8988T (cell line): Measurements from ENCODE around the gene ZKSCAN2.

Source experiments
- DNase-seq: peaks from one replicate; pipeline ENCODE4 v3.0.0; 2011

Gene ZKSCAN2

DNA sequence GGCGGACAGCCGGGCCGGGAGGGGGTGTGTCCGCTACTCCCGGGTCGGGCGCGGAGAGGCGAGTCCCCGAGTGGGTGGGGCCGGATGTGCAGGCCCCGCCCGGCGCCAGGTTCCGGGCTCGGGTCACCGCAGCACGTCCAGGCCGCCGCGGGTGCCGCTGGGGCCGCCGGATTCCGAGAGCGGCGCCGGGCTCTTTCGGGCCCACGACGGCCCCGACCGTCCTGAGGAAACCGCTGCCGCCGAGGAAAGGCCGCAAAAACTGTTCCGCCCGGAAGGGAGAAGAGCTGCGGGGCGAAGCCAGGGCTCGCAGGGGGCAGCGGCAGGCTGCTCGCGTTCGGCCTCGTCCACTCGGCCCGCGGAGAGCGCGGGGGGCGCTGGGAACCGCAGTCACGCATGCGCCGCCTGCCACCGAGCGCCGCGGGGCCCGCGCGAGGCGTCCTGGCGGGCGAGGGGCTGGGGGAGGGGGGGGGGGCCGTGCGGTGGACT is at the start of gene ZKSCAN2:
Gene ZKSCAN2, minus strand, starts transcription at position 376 of the 486 bp plus-strand sequence. CDS start 718 bp downstream, outside the sequence.
- DNase-seq = peak; percentile 69

DNA sequence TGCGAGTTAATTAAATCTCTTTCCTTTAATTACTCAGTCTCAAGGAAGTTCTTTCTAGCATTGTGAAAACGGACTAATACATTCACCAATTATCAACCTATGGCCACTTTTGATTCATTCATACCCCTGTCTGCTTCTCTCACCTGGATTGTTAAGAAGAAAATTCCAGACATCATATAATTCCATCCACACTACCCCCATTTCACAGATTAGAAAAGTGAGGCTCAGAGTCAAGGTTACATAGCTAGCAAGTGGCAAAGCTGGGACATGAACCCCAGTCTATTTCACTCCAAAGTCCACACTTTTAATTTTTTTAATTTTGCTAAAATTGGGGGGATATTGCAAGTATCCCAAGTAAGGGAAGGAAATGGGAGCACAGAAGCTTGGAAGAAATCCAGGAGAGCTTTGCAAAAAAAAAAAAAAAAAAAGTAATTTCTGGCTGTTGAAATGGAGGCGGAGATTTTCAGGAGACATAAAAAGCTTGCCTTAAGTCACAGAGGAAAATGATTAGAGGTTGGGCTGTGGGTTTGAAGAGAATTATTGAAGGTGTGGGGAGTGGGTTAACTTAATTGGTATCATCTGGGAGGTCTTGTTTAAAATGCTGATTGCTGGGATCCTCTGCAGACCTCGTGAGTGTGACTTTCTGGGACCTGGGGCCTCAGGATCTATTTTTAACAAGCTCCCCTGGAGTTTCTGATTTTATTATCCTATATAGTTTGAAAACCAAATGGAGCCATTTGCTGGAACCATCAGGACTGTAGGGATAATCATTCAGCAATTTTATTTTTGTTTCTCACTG is 42.3 kb upstream of the ZKSCAN2 start:
- DNase-seq = no peak

DNA sequence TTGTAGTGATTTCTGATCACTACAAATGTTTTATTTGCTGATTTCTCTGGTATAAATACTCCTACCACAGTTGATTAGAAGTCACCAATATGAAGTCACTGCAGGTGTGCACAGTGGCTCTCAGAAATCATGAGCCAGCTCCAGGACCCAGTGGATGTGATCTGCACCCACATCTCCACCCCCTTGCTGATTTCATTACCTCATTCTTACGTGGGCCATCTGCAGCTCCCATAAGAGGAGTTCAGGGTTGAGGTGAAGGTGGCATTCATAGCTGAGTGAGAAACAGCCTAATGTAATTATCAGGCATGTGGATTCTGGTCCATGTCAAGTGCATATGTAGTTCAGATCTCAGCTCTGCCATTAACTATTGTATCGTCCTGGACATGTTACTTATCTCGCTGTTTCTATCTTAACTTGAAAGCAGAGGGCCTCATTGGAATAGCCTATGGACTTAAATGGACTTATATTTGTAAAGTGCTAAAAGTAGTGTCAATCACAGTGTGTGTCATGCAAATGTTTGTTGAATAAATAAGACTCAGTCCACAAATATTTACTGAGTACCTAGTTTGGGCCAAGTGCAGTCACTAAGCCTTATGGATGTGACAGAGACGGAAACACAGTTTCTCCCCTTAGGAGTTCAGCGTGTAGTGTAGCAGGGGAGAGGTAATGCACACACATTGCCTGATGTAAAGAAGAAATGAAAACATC is 40.7 kb upstream of the ZKSCAN2 start:
- DNase-seq = no peak

DNA sequence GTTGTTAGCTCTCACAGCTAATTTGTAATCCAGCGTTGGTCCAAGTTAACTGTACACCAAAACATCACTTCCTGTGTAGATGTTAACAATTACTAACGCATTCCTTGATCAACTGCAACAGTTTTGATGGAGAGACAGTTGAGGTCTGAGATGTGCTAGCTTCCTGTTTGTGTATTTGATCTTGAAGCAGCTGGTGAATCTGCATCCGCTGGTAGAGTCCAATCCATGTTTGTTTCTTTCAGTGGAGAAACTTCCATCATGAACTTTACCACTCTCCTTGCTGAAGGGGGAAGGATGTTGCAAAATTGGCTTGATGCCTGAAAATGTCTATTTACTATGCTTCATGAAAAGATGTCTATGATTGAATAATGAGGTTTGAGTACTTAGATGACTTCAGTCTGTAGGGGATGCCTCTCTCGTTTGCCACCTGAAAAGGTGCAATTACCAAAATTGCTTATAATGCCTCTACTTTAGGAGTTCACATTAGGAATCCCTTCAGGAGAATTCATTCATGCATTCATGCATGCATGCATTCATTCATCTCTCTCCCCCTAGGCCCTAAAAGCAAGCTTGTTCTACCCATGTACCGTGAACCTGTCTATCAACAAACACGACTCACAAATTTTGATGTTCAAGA is 39.6 kb upstream of the ZKSCAN2 start:
- no peak for DNase-seq

DNA sequence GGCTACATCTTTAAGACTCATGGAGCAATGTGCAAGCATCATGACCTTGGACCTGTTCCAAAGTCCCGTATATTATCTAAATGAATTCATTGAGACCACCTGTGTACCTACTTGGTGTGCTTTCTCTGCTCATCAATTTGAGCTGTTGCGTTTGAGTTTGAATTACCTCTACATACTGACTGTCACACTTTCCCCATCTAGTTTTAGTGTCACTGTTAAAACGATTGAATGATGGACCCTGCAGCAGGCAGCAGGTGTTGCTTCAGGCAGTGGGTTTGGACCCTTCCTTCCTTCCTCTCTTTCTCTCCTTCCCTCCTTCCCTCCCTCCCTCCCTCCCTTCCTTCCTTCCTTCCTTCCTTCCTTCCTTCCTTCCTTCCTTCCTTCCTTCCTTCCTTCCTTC is 33.9 kb upstream of the ZKSCAN2 start:
- no peak for DNase-seq

DNA sequence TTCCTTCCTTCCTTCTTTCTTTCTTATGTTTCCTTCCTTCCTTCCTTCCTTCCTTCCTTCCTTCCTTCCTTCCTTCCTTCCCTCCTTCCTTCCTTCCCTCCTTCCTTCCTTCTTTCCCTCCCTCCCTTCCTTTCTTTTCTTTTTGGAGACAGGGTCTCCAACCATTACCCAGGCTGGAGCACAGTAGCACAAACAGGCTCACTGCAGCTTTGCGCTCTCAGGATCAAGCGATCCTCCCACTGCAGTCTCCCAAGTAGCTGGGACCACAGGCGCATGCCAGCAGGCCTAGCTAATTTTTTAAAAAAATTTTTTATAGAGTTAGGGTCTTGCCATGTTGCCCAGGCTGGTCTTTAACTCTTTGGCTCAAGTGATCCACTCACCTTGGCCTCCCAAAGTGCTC is 31.8 kb upstream of the ZKSCAN2 start:
- no peak for DNase-seq

DNA sequence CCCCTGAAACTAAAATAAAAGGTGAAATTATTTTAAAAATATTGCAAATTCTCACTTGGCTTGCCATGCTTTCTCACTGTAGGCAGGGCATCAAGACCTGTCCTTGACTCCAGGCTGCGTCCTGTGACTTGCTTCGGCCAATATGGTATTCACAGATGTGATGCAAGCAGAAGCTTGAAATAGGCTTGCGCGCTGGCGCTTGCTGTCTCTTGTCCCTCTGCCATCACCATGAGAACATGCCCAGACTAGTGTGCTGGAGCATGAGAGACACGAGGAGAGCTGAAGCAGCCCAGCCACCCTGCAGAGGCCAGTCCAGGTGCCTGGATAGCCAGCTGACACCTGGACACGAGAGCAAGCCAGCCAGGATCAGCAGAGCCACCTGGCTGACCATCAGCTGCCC is 21.8 kb upstream of the ZKSCAN2 start:
- no peak for DNase-seq

DNA sequence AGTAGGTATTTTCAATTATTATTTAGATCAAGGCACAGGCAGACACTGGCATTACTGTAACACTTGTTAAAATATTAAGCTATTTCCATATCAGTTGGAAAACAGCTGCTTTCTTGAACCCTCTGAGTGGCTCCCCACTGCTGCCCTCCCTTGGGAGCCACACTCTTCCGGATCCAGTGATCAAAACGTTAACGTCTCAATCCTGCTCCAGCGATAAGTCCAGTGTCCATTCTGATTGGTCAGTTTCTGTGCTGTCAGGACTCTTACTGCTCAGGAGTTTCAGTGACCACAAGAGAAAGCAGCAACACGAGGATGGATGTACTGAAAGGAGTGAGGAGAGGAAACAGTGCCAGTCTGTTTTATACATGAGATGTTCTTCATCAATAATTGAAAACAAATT is 13.8 kb upstream of the ZKSCAN2 start:
- no peak for DNase-seq

DNA sequence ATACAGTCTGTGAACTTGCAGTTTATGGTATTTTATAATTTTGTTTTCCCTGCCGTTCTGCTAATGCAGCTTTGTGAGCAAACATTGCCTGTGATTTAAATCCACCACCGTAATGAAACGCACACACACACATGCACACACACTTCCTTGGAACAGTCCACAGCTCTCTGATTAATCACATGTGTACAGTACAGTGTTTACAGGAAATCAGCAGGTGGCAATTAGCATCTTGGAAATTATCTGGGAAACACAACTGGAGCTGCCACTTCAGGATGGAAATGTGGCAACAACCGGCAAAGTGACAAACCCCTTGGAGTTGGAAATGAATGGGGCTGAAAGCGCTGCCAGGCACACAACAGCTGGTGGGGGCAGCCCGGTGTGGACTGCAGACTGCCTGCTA is 12.9 kb upstream of the ZKSCAN2 start:
- DNase-seq = no peak

DNA sequence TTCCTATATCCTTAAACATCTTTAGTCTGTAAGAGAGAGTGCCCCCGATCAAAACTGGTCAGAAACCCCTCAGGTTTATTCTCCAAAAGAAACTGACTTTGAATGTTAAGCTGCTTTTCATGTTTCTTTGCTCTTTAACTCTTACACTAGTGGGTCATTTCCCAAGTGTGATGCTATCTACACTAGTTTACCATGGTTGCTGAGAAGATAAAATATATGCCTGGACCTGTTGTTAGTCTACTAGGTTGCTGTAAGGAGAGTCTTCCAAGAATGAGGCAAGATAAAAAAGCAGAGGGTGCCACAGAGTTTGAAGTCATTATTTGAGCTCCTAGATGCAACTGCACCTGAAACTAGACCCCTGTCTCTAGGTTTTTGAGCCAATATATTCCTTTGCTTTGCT is 12.2 kb upstream of the ZKSCAN2 start:
- DNase-seq = no peak

DNA sequence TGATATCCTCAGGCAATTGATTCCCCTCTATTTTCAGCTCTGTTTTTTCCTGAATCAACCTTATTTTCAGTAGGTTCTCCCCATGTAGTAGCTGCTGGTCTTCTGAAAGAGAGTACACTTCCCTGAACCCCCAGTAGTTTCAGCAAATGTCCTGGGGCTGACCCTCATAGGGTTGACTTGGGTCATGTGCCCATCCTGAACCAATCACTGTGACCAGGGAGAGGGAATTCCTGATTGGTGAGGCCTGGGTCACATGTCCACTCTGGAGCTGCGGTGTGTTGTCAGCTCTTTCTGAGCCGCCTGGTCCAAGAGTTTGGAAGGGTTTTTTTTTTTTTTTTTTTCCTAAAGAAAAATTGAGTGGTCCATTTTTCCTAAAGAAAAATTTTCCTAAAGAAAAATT is 8.3 kb upstream of the ZKSCAN2 start:
- DNase-seq = no peak

DNA sequence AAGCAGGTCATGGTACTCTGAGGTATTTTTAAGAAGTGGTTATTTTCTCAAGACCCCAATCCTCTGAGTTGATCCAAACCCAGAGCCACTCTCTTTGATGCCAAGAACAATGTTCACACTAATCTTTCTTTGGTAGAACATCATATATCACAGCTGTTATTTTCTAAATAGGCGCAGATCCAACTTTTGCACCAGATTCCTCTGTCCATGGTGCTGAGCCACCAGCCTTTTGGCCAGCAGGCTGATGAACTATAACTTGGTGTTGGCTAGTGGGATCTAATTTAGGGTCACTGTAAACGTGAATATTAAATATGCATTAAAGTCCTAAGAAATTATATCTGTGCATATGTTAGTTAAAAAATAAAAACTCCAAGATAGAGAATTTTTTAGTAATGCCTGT is 7.0 kb upstream of the ZKSCAN2 start:
- no peak for DNase-seq

DNA sequence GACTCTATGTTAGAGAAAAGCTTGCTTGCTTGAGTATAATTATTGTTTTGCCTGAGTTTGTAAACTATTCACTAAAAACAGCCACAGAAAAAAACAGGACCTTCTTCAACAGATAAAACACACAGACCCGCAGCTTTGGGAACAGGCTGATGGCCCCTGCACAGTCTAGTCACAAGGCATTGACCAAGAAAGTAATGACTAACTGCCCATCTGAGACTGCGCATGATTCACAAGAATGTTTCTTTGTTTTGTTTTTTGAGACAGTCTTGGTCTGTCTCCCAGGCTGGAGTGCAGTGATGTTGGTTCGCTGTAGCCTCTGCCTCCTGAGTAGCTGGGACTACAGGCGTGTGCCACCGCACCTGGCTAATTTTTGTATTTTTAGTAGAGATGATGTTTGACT is 2.8 kb upstream of the ZKSCAN2 start:
- no peak for DNase-seq

DNA sequence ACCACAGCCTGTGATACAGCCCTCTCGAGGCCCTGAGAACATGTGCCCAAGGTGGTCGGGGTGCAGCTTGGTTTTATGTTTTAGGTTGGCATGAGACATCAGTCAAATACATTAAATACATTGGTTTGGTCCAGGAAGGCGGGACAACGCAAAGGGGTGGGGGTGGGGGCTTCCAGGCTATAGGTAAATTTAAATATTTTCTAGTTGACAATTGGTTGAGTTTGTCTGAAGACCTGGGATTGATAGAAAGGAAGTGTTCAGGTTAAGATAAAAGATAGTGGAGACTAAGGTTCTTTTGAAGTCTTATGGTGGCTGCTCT is 1.2 kb upstream of the ZKSCAN2 start:
- DNase-seq = no peak

DNA sequence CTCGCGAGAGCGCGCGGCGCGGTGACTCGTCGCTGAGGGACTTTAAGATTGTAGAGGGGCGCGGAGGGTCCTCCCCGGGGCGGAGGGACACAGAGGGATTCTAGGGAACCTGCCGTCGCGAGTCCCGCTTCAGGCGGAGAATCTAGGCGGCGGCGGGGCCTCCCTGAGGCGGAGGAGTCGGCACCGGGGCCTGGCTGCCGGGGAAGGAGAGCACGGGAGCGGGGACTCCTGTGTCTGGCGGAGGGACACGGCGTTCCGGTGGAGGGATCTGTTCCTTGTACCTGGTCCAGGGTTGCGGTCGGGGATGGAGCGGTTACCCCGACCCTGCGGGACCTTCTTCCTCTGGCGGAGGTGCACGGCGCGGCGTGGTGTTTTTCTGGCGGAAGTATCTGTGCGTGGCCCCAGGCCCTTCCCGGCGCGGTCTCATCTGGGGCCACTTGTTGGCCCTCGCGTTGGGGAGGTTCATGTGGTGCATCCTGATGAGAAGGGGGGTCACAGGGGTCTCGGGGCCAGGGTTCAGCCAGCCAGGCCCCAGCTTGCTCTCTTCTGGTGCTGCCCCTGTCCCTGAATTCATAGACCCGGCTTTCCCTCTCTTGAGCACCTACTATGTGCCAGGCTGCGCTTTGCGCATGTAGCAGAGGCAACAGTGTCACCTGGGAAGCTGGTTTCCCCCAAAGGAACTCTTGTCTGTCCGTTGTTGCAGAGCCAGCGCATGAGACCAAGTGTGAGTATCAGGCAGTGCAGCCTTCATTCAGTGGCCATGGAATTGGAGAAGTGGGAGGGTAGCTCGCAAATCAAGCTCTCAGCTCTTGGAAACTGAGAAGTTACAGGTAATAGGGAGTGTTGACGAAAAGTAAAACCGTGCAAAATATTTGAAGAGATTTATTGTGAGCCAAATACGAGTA is 563 bp upstream of the ZKSCAN2 start:
- DNase-seq = peak; percentile 29

DNA sequence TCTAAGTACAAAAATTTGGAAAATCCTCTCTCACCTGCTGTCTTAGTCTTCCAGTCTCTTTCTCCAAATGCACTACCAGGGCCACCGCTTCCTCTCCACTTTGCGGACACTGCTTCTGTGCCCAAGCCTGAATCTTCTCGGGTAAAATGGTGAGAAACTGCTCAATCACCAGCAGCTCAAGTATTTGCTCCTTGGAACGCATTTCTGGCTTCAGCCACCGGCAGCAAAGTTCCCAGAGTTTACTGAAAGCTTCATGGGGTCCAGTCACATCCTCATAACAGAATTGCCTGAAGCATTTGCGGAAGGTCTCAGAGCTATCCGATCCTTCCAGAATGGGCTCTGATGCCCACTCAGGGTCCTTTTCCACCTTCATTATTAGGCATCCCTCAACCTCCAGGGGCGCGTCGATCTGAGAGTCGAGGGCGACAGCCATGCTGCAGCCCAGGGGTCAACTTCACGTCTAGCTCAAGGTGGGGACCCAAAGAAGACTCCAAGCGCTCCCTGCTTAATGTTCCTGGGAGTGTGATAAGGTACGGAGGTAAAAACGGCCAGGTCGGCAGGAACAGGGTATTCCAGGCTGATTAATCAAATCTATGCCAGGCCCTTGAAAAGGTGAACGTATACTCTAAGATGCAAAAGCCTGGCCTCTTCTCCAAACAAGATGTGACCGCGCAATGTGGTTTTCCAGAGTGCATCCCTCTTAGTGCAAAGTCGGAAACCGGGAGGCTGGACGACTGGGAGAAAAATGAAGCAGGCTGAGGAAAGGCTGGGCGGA is 763 bp downstream of the ZKSCAN2 start:
- peak; percentile 16 for DNase-seq

DNA sequence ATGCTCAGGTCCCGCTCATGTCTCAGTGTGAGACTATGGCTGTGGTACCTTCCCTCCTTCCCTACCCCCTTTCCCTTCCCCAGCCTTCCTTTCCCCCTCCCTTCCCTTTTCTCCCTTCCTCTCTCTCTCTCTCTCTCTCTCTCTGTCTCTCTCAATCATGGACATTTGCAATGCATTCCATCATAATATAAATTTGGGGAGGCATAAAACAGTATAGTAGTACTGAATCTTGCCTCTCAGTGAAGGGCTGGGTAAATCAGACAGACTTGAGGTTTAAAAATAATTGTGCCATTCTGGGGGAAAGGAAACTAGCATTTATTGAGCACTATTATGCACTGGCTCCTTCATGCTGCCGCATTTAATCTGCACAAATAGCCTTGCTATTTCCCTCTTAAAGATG is 4.3 kb downstream of the ZKSCAN2 start:
- DNase-seq = no peak

DNA sequence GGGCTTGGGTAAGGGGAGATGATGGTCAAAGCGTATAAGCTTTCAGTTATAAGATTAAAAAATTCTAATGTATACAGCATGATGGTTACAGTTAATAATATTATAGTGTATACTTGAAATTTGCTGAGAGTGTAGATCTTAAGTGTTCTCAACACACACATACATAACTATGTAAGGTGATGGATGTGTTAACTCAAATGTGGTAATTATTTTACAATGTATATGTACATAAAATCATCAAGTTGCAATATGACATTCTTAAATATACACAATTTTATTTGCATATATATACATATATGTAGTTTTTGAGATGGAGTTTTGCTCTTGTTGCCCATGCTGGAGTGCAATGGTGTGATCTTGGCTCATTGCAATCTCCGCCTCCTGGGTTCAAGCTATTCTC is 7.2 kb downstream of the ZKSCAN2 start:
- no peak for DNase-seq

DNA sequence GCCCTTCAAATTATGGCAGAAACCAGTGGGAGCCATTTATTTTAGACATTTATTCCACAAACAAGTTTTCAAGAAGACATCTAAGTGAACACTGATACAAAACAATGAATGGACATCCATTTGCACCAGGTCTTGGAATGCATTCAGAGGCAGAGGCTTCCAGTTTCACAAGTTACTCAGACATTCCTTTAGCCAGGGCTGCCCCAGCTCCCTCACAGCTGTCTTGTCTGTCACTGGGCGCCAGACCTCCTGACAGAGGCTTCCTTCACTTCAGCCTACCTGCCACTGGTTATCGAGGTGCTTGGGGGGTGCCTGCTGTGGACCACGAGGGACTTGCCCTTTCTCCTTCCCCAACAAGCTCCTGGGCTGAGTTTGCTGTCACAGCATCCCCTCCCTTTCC is 21.7 kb downstream of the ZKSCAN2 start:
- no peak for DNase-seq

DNA sequence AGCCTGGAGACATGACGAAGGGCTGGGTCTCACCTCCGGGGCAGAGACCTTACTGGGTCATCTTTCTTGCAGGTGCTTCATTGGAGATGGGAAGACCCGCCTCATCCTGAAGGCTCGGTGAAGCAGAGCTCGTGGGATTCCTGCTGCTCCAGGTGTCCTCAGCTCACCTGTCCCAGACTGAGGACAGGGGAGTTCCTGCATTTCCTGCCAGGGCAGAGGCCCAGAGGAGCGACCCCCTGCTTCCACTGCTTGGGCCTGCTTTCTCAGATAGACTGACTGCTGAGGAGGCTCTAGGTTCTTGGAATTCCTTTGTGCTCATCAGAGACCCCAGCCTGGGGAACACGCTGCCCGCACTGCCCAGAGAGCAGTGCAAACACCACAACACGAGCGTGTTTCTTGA is 29.3 kb downstream of the ZKSCAN2 start:
- no peak for DNase-seq

DNA sequence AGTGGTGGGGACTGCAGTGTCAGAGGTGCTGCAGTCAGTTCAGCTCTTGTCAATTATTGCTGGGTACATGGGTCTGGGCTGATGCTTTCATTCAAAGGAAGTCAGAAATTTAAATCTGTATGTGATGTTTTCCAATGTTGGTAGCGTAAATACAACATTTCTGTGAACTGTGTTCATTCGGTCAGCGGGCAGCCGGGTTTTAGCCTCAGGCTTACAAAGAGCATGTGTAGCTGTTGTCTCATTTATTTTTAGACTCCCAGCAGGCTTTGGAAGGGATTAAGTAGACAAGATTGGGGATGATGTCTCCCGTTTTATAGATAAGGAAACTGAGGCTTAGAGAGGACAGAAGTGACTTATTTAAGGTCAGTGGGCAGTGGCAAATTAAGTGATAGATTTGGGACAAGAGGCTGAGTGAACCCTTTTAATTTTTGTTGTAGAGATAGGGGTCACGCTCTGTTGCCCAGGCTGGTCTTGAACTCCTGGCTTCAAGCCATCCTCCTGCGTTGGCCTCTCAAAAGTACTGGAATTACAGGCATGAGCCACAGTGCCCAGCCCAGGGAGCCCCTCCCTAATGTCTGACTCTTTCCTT is 32.8 kb downstream of the ZKSCAN2 start:
- no peak for DNase-seq

DNA sequence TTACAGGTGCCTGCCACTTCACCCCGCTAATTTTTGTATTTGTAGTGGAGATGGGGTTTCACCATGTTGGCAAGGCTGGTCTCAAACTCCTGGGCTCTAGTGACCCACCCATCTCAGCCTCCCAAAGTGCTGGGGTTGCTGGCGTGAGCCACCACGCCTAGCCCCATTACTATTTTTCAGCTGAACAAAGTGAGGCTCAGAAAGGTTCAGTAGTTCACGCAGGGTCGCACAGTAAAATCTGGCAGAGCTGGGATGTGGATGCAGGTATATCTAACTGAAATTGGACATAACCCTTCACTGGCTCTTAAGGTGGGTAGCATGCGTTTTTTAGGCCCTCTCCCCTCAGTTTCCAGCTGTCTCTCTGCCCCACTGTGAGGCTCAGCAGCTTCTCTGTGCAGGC is 33.7 kb downstream of the ZKSCAN2 start:
- no peak for DNase-seq
